ENCODE measurements around the gene CD24.
"Not testable (repeated sequence)": the region's sequence is repeated elsewhere in the genome, so short reads cannot be mapped to it uniquely, and the experiment has no call there.

Gene CD24, protein sequence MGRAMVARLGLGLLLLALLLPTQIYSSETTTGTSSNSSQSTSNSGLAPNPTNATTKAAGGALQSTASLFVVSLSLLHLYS

DNA sequence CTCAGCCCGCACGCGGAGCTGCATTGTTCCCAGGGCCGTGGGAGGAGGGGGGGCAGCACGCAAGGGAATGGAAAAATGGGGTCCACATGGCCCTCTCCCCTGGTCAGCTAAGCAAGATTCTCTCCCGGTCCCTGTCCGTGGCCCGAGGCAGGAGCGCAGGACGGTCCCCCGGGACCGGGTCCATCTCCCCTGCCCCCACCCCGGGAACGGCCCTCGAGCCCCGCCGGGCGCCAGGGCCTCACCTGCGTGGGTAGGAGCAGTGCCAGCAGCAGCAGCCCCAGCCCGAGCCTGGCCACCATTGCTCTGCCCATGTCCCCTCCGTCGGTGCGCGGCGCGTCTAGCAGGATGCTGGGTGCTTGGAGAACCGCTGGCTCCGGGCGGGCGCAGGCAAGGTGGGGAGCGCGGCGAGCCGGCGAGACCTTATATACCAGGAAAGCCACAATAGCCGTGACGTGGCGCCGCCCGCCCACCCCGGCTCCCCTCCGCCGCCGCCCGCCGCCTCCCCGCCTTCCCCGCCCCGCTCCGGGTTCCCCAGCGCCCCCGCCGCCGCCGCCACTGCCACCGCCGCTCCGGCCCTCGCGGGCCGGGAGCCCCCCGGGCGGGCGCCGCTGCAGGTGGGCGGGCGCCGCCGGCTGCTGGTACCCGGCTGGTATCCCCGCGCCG lies at the start of gene CD24:
Gene CD24 (minus strand): TSS at position 394 of the 663 bp plus-strand sequence. CDS start 83 bp downstream, at position 311.
- DNase-seq: no peak

DNA sequence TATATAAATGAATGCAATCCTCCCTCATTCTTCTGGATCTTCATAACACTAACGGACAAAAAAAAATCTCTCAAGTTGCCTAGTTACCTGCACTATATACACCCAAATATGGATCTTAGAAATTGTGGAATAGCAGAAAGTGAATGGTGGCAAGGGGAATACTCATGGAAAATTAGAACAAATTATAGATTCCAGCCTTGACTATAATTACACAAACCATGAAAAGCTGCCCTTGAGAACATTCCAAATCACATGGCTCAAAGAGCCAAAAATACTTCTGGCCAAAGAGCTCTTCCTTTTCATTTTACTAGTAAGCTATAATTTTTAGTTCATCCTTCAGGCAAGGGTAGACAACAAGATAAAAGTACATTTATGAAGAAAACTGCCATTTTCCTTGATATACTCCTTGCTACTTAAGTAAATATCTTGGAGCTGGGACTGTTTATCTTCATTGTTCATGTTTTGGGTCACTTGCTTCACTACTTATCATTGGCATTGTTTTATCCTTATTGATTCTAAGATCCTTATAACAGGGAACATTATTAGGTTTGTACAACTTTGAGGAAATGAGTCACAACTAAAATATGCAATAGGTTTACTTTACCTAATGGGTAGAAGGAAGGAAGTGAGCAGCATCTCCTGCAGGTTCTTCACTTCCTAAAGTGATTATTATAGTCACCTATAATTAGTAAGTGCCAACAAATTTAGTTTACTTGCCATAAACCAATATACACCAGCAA lies 47.1 kb upstream of the CD24 start:
- no peak for DNase-seq

DNA sequence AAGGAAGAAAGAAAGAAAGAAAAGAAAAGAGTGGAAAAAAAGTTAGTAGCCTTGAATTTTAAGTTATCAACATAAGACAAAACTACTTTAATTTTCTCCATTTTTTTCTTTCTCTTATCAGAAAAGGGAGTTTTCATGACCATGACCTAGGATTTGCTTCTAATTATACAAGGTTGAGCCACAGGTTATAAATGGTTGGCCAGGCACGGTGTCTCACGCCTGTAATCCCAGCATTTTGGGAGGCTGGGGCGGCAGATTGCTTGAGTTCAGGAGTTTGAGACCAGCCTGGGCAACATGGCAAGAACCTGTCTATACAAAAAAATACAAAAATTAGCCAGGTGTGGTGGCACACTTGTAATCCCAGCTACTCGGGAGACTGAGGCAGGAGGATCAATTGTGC lies 45.7 kb upstream of the CD24 start:
- no peak for DNase-seq

DNA sequence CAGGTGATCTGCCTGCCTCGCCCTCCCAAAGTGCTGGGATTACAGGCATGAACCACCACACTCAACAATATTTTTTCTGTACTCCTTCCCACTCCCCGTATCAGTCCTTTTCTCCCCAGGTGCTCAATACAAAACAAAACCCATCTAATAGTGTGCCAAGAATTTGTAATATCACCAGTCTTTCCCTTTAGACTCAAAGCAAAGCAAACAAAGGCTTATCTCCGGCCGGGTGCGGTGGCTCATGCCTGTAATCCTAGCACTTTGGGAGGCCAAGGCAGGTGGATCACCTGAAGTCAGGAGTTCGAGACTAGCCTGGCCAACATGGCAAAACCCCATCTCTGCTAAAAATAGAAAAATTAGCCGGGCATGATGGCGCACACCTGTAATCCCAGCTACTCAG lies 45.1 kb upstream of the CD24 start:
- DNase-seq: not testable (repeated sequence)

DNA sequence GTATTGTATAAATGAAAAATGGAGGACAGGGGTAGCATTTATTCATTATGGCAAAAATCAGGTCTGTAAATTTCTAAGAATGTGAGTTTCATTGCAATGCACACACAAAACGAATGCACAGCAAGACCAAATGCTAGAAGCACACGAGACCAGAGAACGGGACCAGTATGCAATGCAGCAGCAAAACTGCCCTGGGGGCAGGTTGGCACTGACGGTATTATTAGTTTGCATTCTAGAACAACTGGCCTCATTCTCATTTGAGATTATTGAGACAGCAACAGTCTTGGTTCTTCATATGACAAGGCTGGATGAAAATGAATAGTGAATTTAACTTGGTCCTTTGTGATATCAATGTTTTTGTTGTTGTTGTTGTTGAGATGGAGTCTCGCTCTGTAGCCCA lies 44.5 kb upstream of the CD24 start:
- DNase-seq: no peak

DNA sequence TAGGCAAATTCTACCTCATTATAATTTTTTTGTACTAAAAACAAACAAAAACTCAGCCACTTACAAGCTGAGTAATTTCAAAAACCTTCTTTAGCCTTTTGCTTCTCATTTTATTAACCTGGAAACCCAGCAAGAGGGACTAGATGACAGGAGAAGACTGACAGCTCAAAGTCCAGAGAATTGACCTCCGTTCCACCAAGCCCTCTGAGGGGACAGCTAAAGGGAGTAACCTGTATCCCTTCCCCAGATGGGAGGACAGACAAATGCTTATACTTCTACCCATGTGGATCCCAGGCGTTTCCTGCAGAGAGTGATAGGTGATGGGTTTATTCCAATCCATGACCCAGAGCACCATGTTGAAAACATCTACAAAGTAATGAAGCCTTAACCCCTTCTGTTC lies 35.0 kb upstream of the CD24 start:
- DNase-seq: no peak

DNA sequence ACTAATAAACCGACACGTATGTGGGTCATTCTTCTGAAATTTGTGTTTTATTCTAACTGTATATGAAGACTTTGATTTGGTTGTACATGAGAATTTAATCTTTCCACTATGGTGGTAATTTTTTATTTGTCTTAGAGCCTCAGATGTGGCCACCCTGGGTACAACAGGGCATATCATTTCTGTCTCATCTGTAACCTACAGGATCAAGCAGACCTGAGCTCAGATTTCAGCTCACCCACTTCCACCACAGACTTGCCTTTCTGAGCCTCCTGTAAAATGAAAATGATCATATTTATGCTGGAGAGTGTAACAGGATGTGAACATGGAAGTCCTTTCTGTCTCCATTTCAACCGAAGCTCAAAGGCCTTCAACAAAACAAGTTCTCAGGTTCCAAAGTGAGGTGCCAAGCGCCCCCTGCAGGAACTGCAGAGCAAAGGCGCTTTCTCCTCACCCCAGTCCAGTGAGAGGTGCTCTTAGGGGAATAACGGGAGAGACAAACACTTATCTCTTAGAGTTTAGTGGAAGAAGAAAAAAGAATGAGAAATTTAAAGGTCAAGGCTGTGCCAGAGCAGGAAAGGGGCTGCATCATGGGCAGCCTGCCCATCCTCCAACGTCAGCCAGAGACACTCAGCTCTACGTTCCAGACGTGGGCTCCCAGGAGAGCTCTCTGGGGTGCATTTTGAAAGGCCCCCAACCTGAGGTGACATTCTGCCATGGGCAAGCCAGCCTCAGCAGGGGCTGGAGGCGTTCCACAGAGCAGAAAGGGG lies 23.0 kb upstream of the CD24 start:
- peak; percentile 62 for DNase-seq

DNA sequence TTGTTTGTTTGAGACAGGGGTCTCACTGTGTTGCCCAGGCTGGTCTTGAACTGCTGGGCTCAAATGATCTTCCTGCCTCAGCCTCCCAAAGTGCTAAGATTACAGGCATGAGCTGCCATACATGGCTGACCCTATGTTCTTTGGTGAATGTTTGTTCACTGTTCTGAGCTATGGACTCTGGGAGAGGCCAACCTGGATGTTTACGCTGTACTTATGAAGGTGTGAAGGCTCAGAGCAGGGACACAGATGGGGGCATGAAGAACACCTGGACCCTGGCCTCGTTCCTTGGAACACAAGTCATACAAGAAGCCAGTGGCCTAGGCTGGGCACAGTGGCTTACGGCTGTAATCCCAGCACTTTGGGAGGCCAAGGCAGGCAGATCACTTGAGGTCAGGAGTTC lies 21.1 kb upstream of the CD24 start:
- DNase-seq: no peak

DNA sequence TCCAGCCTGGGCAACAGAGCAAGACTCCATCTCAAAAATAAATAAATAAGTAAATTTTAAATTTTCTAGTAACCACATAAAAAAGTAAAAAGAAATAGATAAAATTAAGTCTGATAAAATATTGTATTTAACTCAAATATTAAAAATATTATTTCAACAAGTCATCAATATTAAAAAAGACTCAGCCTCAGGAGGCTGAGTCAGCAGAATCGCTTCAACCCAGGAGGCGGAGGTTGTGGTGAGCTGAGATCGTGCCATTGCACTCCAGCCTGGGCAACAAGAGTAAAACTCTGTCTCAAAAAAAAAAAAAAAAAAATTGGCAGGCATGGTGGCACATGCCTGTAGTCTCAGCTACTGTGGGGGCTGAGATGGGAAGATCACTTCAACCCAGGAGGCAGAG lies 15.2 kb upstream of the CD24 start:
- DNase-seq: not testable (repeated sequence)

DNA sequence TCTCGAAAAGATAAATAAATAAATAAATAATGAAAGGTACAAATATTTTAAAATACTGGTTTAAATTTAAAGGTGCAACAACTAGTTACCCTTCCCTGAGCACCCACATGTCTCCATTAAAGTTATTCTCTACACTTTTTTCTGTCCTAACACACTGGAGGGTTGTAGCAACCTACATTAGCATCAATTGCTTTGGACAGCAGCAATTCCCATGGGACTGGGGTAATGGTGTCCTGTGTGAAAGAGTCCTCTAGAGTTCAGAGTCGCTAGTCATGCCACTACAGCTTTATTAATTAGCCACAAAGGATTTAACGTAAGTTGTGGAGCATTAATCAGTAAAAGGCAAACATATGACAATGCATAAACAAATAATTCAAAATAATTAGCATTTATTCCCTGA lies 14.1 kb upstream of the CD24 start:
- DNase-seq: no peak

DNA sequence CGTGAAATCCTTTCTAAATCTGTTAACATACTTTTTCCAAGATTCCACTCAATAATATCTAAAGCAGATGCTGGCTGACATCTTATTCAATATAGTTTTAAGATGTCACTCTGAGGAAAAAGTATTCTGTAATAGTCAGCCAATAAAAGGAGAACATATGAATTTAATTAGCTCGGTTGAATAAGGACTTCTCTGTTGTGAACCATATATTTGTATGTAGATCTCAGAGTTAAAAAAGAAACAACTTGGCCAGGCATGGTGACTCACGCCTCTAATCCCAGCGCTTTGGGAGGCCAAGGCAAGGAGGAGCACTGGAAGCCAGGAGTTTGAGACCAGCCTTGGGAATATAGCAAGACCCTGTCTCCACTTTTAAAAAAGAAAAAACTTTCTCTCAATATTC lies 7.4 kb upstream of the CD24 start:
- no peak for DNase-seq

DNA sequence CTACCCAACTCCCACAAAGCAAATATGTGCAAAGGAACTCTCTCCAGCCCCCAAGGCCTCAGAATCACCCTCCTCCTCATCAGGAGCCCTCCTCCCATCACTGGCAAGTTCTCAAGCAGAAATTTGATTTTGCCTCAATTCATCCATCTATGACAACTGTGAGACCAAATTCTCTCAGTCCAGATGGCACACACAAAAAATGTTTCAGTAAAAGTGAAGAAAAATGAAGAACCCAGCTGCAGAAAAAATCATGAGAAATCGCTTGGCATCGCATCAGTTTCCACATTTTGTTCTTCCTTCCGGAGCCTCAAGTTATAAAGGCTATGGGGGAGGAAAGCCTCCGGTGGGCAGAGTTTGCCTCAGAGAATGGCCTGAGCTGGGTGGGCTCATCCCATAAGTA lies 6.4 kb upstream of the CD24 start:
- no peak for DNase-seq

DNA sequence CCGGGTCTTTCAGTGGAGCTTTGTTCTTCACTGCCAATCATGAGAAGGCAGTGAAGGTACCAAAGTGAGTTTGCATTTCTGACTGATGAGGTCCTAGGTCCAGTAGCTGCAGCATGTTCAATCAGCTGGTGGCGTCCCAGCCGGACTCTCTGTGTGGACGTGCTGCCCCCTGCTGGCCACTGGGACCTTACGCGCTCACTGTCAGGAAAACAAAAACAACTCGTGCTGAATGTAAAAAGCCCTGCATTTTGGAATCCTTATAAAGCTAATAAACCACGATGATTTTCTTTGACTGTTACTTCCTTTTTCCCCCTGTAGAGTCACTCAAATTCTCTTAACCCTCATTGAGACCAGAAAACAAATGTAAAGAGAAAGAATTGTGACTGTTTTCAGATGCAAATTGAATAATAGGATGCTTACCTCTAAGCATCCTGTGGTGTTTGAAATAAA lies 4.9 kb upstream of the CD24 start:
- DNase-seq: peak; percentile 74

DNA sequence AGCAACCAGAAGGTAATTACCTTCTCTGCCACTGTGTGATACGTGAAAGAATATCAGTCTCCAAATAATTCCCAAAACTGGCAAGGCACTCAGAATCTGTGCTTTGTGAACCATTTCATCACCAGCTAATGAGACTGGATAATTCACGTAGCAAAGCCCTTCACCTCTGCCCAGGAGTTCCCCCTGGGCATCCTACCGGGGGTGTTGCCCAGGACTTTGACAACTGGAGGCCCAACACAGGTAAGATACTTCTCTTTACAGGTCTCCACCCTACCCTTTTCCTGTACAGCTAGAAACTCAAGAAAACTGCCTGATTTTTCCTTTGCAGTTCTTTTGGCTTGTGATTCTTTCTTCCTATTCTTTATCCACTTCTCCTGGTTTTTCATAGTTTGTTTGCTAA lies 2.7 kb upstream of the CD24 start:
- DNase-seq: no peak

DNA sequence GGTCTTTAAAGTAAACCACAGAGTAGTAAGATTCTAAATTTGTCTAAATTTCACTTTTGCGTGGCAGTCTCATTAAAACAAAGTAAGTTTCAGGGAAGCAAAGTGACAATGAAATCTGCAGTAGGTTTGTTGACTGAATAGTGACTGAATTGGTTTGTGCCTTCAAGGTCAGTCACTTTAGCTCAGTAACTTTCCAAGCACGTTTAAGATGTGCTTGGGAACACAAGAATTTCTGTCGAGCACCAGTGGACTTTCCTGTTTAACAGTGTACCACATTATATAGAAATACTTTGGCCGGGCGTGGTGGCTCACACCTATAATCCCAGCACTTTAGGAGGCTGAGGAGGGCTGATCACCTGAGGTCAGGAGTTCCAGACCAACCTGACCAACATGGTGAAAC lies 1.7 kb upstream of the CD24 start:
- DNase-seq: no peak

DNA sequence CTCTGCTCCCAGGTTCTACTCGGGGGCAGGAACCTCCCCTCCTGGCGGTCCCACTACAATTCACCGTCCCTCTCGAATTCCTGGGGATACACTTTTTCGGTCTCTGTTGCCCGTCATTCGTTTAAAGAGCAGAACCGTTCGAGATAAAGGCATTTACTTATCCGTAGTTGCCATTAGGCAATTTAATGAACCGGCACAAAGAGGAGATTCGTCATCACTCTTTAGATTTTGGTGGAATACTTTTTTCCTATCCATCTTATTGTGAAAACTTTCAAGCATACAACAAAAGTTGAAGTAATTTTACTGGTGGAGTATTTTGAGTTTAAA lies 1.2 kb upstream of the CD24 start:
- DNase-seq: no peak

DNA sequence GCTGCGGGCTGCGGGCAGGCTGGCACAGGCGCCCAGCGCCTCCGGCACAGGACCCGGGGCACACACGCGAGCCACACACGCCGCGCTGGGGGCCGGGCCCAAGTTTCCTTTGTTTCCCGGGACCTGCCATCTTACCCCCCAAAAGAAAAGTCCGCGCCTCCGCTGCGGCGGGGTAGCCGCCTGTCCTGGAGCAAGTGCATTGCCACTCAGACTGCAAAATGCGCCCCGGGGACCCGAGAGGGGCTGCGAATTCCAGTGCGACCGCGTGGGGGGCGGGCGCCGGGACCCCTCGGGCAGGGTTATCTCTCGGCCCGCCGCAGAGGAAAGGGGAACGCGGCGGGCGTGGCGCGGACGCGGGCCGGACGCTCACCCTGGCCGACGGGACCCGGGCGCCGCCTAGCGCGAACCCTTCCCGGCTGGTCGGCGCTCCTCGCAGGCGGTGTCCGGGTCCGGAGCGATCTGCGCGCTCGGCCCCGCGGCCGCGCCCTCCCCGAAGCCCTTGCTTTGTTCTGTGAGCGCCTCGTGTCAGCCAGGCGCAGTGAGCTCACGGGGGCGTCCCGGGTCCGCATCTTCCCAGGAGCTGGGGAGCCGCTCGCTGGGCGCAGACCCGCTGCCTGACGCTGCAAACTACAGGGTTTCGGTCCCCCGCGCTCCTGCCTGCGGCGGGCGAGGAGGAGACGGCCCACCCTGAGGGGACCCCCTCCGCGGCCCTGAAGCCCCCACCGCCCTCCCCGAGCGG lies 639 bp upstream of the CD24 start:
- DNase-seq: peak; percentile 7

DNA sequence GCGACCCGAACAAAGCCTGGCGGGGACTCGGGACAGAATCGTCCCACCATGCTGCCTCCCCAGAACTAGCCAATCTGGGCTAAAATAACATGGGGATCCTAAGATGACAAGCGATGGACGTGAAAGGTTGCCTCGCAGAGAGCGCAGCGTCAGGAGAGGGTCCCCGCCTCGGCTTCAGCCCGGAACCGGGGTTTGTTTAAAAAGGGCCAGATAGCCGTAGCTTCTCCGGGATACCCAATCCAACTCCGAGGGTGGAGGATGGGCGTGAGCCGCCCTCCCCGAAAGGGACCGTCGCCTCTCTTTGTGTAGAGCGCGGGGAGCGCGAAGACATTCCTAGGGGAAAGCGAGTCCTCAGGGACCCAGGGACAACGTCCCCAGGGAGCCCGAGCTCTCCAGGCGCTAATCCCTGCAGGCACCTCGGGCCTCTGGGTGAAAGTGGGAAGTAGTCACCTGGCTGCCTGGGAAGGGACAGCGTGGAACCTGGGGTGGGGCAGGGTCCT lies 643 bp downstream of the CD24 start:
- DNase-seq: no peak

DNA sequence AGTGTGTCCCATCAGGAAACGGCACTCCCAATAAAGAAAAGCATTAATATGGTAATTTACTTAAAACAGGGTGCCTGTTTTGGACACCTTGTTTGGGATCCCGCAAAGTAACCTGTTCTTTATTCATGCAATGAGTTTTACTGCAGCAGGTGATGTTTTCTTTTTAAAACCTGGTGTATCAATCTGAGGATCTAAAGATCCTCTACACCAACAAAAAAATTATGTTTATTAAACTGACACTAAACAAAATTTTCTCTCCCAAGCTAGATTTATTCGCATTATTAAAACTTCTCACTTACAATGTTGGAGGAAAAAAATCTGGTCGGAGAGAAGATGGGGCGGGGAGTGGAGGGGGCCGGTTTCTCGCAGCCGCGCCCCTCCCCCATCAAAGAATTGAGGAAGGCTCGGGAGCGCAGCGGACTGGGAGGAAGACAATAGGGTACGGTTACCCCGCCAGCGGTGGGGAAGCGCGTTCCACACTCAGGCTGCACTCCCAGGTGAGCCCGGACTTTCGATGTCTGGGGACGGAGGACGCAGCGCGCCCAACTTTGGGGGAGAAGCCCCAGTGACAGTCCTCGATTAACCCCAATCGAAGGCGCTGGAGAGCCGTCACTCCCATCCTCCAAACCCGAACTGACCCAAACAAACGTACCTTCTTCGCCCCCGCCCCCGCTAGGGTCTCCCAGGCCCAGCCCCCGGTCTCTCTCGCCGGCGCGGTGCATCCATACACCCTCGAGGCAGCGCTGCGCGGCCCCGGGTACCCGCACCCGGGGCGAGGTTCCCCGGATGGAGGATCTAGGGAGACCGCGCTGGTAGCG lies 1.3 kb downstream of the CD24 start:
- no peak for DNase-seq

DNA sequence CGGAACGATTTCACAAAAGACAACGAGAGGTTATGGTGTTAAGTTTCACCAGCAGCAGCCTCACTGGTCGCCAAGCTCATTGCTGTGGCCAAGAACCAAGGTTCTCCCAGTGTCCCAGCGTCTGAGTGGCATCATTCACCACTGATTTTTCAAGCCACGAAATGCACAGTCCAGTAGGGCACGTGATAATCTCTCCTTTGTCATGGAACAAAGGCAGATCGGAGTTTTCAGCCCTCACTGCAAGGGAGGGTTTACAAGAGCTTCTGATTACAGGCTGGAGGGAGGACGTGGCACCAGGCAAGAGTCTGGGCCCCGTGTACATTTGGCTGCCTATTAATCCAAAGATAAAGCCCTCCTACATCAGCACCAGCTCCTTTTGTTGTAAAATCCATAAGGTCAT lies 2.0 kb downstream of the CD24 start:
- no peak for DNase-seq

DNA sequence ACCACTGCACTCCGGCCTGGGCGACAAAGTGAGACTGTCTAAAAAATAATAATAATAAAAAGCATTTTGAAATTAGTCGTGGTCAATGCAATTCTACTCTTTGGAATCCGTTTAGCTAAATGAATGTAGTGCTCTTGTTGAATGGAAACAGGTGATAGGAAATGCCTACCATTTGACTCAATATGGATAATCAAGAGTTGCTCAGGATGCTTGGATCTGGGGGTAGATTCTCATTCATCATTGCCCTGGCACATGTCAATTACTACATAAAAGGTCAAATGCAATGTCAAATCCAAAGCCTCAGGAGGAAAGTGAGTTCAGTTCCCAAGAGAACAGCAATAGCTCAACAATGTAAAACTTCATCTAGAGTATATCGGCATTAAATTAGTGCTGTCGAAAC lies 3.8 kb downstream of the CD24 start:
- DNase-seq: not testable (repeated sequence)

DNA sequence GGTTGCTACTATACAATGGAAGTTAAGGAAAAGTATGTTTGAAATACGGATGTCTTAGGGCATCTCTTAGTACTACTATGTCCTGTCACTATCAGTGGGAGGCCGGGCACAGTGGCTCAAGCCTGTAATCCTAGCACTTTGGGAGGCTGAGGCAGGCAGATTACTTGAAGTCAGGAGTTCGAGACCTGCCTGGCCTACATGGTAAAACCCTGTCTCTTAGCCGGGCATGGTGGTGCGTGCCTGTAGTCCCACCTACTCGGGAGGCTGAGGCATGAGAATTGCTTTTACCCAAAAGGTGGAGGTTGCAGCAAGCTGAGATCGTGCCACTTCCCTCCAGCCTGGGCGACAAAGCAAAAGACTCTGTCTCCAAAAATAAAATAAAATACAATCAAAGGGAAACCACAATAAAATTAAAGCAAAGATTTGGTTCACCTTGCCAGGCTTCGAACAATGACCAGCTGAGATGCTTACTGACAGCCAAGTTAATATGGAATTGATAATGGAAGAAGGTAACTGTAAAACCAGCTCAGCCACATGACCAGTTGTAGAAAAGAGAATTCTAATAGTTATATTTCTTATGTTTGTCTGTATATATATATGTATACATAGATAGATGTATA lies 6.5 kb downstream of the CD24 start:
- DNase-seq: no peak
